Keratinocyte (primary cell): ENCODE measurements around the gene MAGEA4. TPM values are rescaled to one million over a fixed set of nuclear protein-coding genes. Genes with fewer than 3 reads are reported as not detected.
"Not testable (repeated sequence)": the region's sequence is repeated elsewhere in the genome, so short reads cannot be mapped to it uniquely, and the experiment has no call there.

Source experiments
- DNase-seq: peaks from one replicate; pipeline ENCODE4 v3.0.0-alpha.2; 2011; ENCODE audit warnings: low read depth, missing footprints, low spot score
- FAIRE-seq: peaks from 2 replicates; lab custom pipeline; 2011; peaks lifted over from hg19 to GRCh38; lab: Jason Lieb, UNC
- H2AFZ ChIP-seq: 2 replicates; pipeline ENCODE4 v1.6.0; 2012; ENCODE audit warnings: low read length, control low read depth, inconsistent platforms; ENCODE audit not compliant: control insufficient read depth
- H3K27ac ChIP-seq: 2 replicates; pipeline ENCODE4 v1.5.1; 2011; ENCODE audit warnings: low read length; ENCODE audit not compliant: control insufficient read depth, insufficient read depth
- H3K27me3 ChIP-seq: 3 replicates; pipeline ENCODE4 v1.6.0; 2011; ENCODE audit warnings: low read length; ENCODE audit not compliant: control insufficient read depth, insufficient read depth; ENCODE audit errors: extremely low read depth
- H3K36me3 ChIP-seq, 2 experiments: 2 replicates in 1 of 2; 3 replicates in 1 of 2; pipeline ENCODE4 v1.5.1; 2011; ENCODE audit warnings: low read length in 2 of 2, mild to moderate bottlenecking in 1 of 2; ENCODE audit not compliant: control insufficient read depth in 2 of 2, insufficient read depth in 2 of 2; ENCODE audit errors: extremely low read depth in 1 of 2
- H3K4me1 ChIP-seq: 3 replicates; pipeline ENCODE4 v1.5.1; 2011; ENCODE audit warnings: low read length; ENCODE audit not compliant: control insufficient read depth, insufficient read depth; ENCODE audit errors: extremely low read depth
- H3K4me2 ChIP-seq: 3 replicates; pipeline ENCODE4 v1.6.0; 2011; ENCODE audit warnings: low read depth, low read length; ENCODE audit not compliant: control insufficient read depth, insufficient read depth; ENCODE audit errors: extremely low read depth
- H3K4me3 ChIP-seq, 3 experiments: fragments of 200-600 bp in 1 of 3; sonication (generic) in 1 of 3; 2 replicates in 2 of 3; 3 replicates in 1 of 3; pipeline ENCODE4 v1.5.1; 2011 to 2016; ENCODE audit warnings: low read length in 3 of 3, mild to moderate bottlenecking in 3 of 3, control low read depth in 2 of 3, inconsistent platforms in 1 of 3, low read depth in 1 of 3, mixed read lengths in 1 of 3, mixed run types in 1 of 3, moderate library complexity in 1 of 3; ENCODE audit not compliant: control insufficient read depth in 2 of 3, insufficient read depth in 2 of 3; ENCODE audit errors: extremely low read depth in 1 of 3
- H3K79me2 ChIP-seq: 2 replicates; pipeline ENCODE4 v1.6.0; 2012; ENCODE audit warnings: low read length; ENCODE audit not compliant: control insufficient read depth, insufficient read depth
- H3K9ac ChIP-seq: 3 replicates; pipeline ENCODE4 v1.6.0; 2011; ENCODE audit warnings: low read length; ENCODE audit not compliant: control insufficient read depth, insufficient read depth; ENCODE audit errors: extremely low read depth
- H3K9me1 ChIP-seq: 3 replicates; pipeline ENCODE4 v1.6.0; 2011; ENCODE audit warnings: low read length; ENCODE audit not compliant: control insufficient read depth, insufficient read depth; ENCODE audit errors: extremely low read depth
- H3K9me3 ChIP-seq: 2 replicates; pipeline ENCODE4 v1.5.1; 2012; ENCODE audit warnings: low read depth, low read length; ENCODE audit not compliant: control insufficient read depth
- H4K20me1 ChIP-seq: 3 replicates; pipeline ENCODE4 v1.6.0; 2011; ENCODE audit warnings: low read length; ENCODE audit not compliant: control insufficient read depth, insufficient read depth; ENCODE audit errors: extremely low read depth
- EZH2 ChIP-seq: IDR thresholded peaks from one replicate; pipeline ENCODE4 v1.6.1; 2012; ENCODE audit warnings: inconsistent platforms, mild to moderate bottlenecking, low read length, moderate library complexity
- dilution Hi-C: fragments of 300-500 bp; cut with MboI; formaldehyde crosslinking; loops from one replicate; pipeline ENCODE4 v1.7.0; 2020; ENCODE audit warnings: low sequenced_read_pairs; ENCODE audit not compliant: extremely low pct_ligation_motif_present
- polyA plus RNA-seq, 5 experiments: library from polyadenylated mRNA; depleted of rRNA in 3 of 5; stranded (reverse) in 3 of 5; stranded (forward) in 1 of 5; unstranded in 1 of 5; fragments of >200 nt; gene quantifications; 1 replicate in 1 of 5; 2 replicates in 3 of 5; 3 replicates in 1 of 5; pipeline versions ENCODE4 v1.2.1 to v1.2.3, GENCODE V29; 2011 to 2012; ENCODE audit warnings: missing spikeins in 2 of 5, low read depth in 1 of 5, low replicate concordance in 1 of 5
- TF ChIP-seq, protein P1 (sequence below), 3 experiments: IDR thresholded peaks in 1 of 3; conservative IDR thresholded peaks in 1 of 3; optimal IDR thresholded peaks in 1 of 3; 2 replicates in 2 of 3; 3 replicates in 1 of 3; pipeline versions ENCODE3 to v1.5.1; 2011; ENCODE audit warnings: low read length in 3 of 3, mild to moderate bottlenecking in 3 of 3, moderate library complexity in 2 of 3, control low read depth in 1 of 3, inconsistent platforms in 1 of 3; ENCODE audit not compliant: insufficient read depth in 2 of 3; ENCODE audit errors: extremely low read depth in 1 of 3

The MAGEA4 gene
- polyA plus RNA-seq, 1 donor (not counting 4 experiments of a cell fraction or from before 2014, with no cell fraction given) = not detected

DNA sequence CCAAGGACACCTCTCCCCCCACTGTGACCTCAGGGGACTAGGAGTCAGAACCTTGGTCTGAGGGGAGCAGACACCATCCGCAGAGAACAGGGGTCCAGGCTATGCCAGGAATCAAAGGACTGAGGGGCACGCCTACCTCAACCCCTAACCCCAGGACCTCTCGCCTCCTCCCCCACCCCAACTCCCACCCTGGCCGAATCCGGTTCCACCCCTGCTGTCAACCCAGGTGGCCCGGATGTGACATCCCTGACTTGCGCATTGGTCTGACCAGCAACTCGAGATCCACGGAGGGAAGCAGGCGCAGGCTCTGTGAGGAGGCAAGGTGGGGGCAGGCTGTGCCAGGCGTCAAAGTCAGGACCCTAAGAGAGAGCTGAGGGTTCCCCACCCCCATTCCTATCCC lies 468 bp upstream of the MAGEA4 start:
- no peaks in the 10 kb centered on the region for H3K9me1 ChIP-seq
- H3K36me3 ChIP-seq = no peaks in the 10 kb centered on the region
- no peaks in the 10 kb centered on the region for H3K27me3 ChIP-seq
- FAIRE-seq (no peak), DNase-seq (no peak)
- dilution Hi-C loops = no loop called here
- no peaks in the 10 kb centered on the region for H4K20me1 ChIP-seq
- H3K79me2 ChIP-seq = no peaks in the 10 kb centered on the region
- no peak overlapping the region for H3K4me3 ChIP-seq
- no peaks in the 10 kb centered on the region for H3K4me1 ChIP-seq
- H3K4me2 ChIP-seq = no peak overlapping the region
- TF ChIP-seq, protein P1, sequence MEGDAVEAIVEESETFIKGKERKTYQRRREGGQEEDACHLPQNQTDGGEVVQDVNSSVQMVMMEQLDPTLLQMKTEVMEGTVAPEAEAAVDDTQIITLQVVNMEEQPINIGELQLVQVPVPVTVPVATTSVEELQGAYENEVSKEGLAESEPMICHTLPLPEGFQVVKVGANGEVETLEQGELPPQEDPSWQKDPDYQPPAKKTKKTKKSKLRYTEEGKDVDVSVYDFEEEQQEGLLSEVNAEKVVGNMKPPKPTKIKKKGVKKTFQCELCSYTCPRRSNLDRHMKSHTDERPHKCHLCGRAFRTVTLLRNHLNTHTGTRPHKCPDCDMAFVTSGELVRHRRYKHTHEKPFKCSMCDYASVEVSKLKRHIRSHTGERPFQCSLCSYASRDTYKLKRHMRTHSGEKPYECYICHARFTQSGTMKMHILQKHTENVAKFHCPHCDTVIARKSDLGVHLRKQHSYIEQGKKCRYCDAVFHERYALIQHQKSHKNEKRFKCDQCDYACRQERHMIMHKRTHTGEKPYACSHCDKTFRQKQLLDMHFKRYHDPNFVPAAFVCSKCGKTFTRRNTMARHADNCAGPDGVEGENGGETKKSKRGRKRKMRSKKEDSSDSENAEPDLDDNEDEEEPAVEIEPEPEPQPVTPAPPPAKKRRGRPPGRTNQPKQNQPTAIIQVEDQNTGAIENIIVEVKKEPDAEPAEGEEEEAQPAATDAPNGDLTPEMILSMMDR (optimal IDR thresholded peaks at IDR 0.05 in 1 of 3, IDR thresholded peaks at IDR 0.05 in 1 of 3, conservative IDR thresholded peaks at IDR 0.05 in 1 of 3; ENCODE audit: extremely low read depth in 1 of 3, insufficient read depth in 2 of 3, low read length in 3 of 3) = no peak
- no peak for TF ChIP-seq EZH2
- no peaks in the 10 kb centered on the region for H3K9me3 ChIP-seq
- no peak overlapping the region for H2AFZ ChIP-seq
- no peak overlapping the region for H3K27ac ChIP-seq
- no peak overlapping the region for H3K9ac ChIP-seq

DNA sequence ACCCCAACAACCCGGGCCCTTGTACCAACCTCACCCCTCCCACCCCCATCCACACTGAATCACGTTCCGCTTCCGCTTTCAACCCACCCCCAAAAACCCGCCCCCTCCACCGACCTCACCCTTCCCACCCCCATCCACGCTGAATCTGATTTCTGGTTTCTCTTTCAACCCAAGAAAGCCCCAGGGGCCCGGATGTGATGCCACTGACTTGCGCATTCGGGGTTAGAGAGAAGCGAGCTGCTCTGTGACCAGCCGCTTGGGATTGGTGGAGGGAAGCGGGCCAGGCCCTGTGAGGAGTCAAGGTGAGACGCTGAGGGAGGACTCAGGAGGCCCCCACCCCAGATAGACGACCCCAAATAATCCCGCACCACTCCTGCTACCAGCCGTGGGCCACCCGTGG lies 6.0 kb downstream of the MAGEA4 start:
- H3K9ac ChIP-seq, H3K79me2 ChIP-seq, H3K9me1 ChIP-seq, H3K4me3 ChIP-seq, H4K20me1 ChIP-seq, FAIRE-seq, H3K27me3 ChIP-seq, H2AFZ ChIP-seq, H3K9me3 ChIP-seq, H3K4me2 ChIP-seq, DNase-seq, H3K36me3 ChIP-seq, H3K27ac ChIP-seq, dilution Hi-C loops, H3K4me1 ChIP-seq: not testable (repeated sequence)

DNA sequence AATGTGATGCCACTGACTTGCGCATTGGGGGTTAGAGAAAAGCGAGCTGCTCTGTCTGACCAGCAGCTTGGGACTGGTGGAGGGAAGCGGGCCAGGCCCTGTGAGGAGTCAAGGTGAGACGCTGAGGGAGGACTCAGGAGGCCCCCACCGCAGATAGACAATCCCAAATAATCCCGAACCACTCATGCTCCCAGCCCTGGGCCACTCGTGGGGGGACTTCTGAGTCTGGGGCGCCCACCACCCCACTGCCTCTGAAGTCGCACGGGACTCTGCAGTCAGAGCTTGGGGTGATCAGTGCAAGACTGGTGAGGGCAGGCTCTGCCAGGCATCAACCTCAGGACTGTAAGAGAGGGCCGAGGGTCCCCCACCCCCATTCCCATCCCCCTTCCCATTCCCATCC lies 6.9 kb downstream of the MAGEA4 start:
- Histone ChIP-seq H3K9me3 (no peaks in the 10 kb centered on the region), H2AFZ (no peak overlapping the region), H3K79me2 (no peaks in the 10 kb centered on the region), H3K27me3 (no peaks in the 10 kb centered on the region), H3K9ac (no peak overlapping the region), H3K9me1 (no peaks in the 10 kb centered on the region), H3K4me3 (no peak overlapping the region), H3K36me3 (no peaks in the 10 kb centered on the region), H3K4me1 (no peaks in the 10 kb centered on the region), H3K4me2 (no peak overlapping the region), H3K27ac (no peak overlapping the region), H4K20me1 (no peaks in the 10 kb centered on the region)
- FAIRE-seq (no peak), DNase-seq (no peak)
- dilution Hi-C loops = no loop called here
- TF ChIP-seq, protein P1 (optimal IDR thresholded peaks at IDR 0.05 in 1 of 3, IDR thresholded peaks at IDR 0.05 in 1 of 3, conservative IDR thresholded peaks at IDR 0.05 in 1 of 3; ENCODE audit: extremely low read depth in 1 of 3, insufficient read depth in 2 of 3, low read length in 3 of 3) = no peak
- no peak for TF ChIP-seq EZH2
